DMS79 (cell line): ENCODE data around the gene FXYD4.
"Not testable (repeated sequence)": the region's sequence is repeated elsewhere in the genome, so short reads cannot be mapped to it uniquely, and the experiment has no call there.

Source experiments
- DNase-seq: peaks from one replicate; lab custom pipeline; 2025; lab: John Stamatoyannopoulos, UW

The FXYD4 gene

GRCh38 chr10:43376046-43376635, 4.7 kb downstream of the FXYD4 start:
- no peak for DNase-seq

GRCh38 chr10:43376828-43377423, 5.5 kb downstream of the FXYD4 start:
- no peak for DNase-seq

- no peak for DNase-seq
Measured at GRCh38 chr10:43377424-43377883, 6.0 kb downstream of the FXYD4 start.

- no peak for DNase-seq
Measured at GRCh38 chr10:43380610-43381222, 9.3 kb downstream of the FXYD4 start.

- no peak for DNase-seq
Measured at GRCh38 chr10:43383204-43383971, 12.0 kb downstream of the FXYD4 start.

GRCh38 chr10:43384252-43385221, 13.1 kb downstream of the FXYD4 start:
- no peak for DNase-seq

- no peak for DNase-seq
Measured at GRCh38 chr10:43385412-43386004, 14.1 kb downstream of the FXYD4 start.

- no peak for DNase-seq
Measured at GRCh38 chr10:43386549-43386948, 15.1 kb downstream of the FXYD4 start.

- no peak for DNase-seq
Measured at GRCh38 chr10:43386981-43387677, 15.7 kb downstream of the FXYD4 start.

GRCh38 chr10:43387678-43388032, 16.2 kb downstream of the FXYD4 start:
- DNase-seq = no peak

GRCh38 chr10:43389867-43390266, 18.4 kb downstream of the FXYD4 start:
- no peak for DNase-seq

- DNase-seq = no peak
Measured at GRCh38 chr10:43390333-43390732, 18.9 kb downstream of the FXYD4 start.

- no peak for DNase-seq
Measured at GRCh38 chr10:43390759-43391158, 19.3 kb downstream of the FXYD4 start.

- no peak for DNase-seq
Measured at GRCh38 chr10:43391496-43391895, 20.1 kb downstream of the FXYD4 start.

- no peak for DNase-seq
Measured at GRCh38 chr10:43392748-43393147, 21.3 kb downstream of the FXYD4 start.

GRCh38 chr10:43393186-43393585, 21.8 kb downstream of the FXYD4 start:
- DNase-seq = not testable (repeated sequence)

- no peak for DNase-seq
Measured at GRCh38 chr10:43393606-43394360, 22.3 kb downstream of the FXYD4 start.

- DNase-seq = no peak
Measured at GRCh38 chr10:43394868-43395267, 23.4 kb downstream of the FXYD4 start.

GRCh38 chr10:43395571-43396060, 24.2 kb downstream of the FXYD4 start:
- DNase-seq = no peak
